ENCODE results near the gene PRELID2.

GRCh38 chr5:145787996-145788395 lies 47.1 kb downstream of the PRELID2 start:
- no peak for TF ChIP-seq ZNF274 (IDR thresholded peaks at IDR 0.05; ENCODE audit: low read depth, low read length)
- no peak for TF ChIP-seq YY1 (IDR thresholded peaks at IDR 0.05; ENCODE audit: insufficient read depth, insufficient read length)
